Measurements from ENCODE around the gene SPAG5. TPM values are rescaled to one million over a fixed set of nuclear protein-coding genes. Genes with fewer than 3 reads are reported as not detected.

SPAG5 gene
- total and polyA plus RNA-seq, 9 of the 15 experiments (the other 6 are each of a cell fraction or from before 2014, with no cell fraction given): 94.4 to 286 (median 151) TPM

- TF ChIP-seq CHD7 (IDR thresholded peaks at IDR 0.05; ENCODE audit: low read depth, low read length): no peak
- no peak for TF ChIP-seq ELF1 (tag; IDR thresholded peaks at IDR 0.05)
- no peak for TF ChIP-seq ZNF318 (IDR thresholded peaks at IDR 0.05; ENCODE audit: borderline replicate concordance in 1 of 2, low read depth in 1 of 2)
- TF ChIP-seq RCOR1 (IDR thresholded peaks at IDR 0.05; ENCODE audit: borderline replicate concordance in 1 of 2, low read depth in 2 of 2, low read length in 2 of 2): no peak; a peak in 1 of 4 replicates
- TF ChIP-seq THAP7 (CRISPR knock-in tag; IDR thresholded peaks at IDR 0.05): no peak
- TF ChIP-seq PTBP1 (IDR thresholded peaks at IDR 0.05; ENCODE audit: low read depth, low read length): no peak
Measured at GRCh38 chr17:28576758-28577465, 21.9 kb downstream of the SPAG5 start, which contains the start of gene ALDOC (continued).

Data from K562 (cell line).